Right renal pelvis (tissue), 4 donors: ENCODE data around the gene FCHSD1. TPM values are rescaled to one million over a fixed set of nuclear protein-coding genes. Genes with fewer than 3 reads are reported as not detected.

Experiments used
- DNase-seq, 4 donors: peaks; one replicate each; pipeline ENCODE4 v3.0.0-alpha.2; 2013; ENCODE audit warnings: low read depth in 4 of 4, low spot score in 3 of 4, missing footprints in 1 of 4
- polyA plus RNA-seq, 4 donors: library from polyadenylated mRNA; unstranded; fragments of 120-200 nt; gene quantifications; one replicate each; pipeline ENCODE4 v1.2.1, GENCODE V29; 2013; ENCODE audit not compliant: insufficient read length in 4 of 4

The FCHSD1 gene
- polyA plus RNA-seq, 4 donors = 11.6 to 14.3 (median 13.8) TPM

- no peak for DNase-seq
Measured at GRCh38 chr5:141674747-141675146, 23.5 kb upstream of the FCHSD1 start.

- DNase-seq = no peak
Measured at GRCh38 chr5:141672841-141673813, 21.9 kb upstream of the FCHSD1 start.

GRCh38 chr5:141672071-141672840 is 21.0 kb upstream of the FCHSD1 start:
- no peak for DNase-seq

- no peak for DNase-seq
Measured at GRCh38 chr5:141669520-141669919, 18.3 kb upstream of the FCHSD1 start.

GRCh38 chr5:141668601-141669265 is 17.5 kb upstream of the FCHSD1 start:
- no peak for DNase-seq

- DNase-seq = no peak
Measured at GRCh38 chr5:141665995-141666940, 15.1 kb upstream of the FCHSD1 start.

GRCh38 chr5:141664733-141665461 is 13.7 kb upstream of the FCHSD1 start:
- DNase-seq = peak in 3 of 4 donors; percentile 60 to 71 (median 62)

- DNase-seq = no peak
Measured at GRCh38 chr5:141663506-141663905, 12.3 kb upstream of the FCHSD1 start.

- DNase-seq = no peak
Measured at GRCh38 chr5:141662028-141662427, 10.8 kb upstream of the FCHSD1 start.

- DNase-seq = no peak
Measured at GRCh38 chr5:141657937-141658545, 6.8 kb upstream of the FCHSD1 start.

GRCh38 chr5:141657404-141657803 is 6.2 kb upstream of the FCHSD1 start:
- no peak for DNase-seq

GRCh38 chr5:141656396-141656795 is 5.2 kb upstream of the FCHSD1 start:
- DNase-seq = no peak

GRCh38 chr5:141655020-141655419 is 3.8 kb upstream of the FCHSD1 start:
- DNase-seq = no peak

GRCh38 chr5:141654298-141654697 is 3.1 kb upstream of the FCHSD1 start:
- no peak for DNase-seq

- no peak for DNase-seq
Measured at GRCh38 chr5:141651728-141652105, 499 bp upstream of the FCHSD1 start.

GRCh38 chr5:141649972-141650371 is 1.2 kb downstream of the FCHSD1 start:
- no peak for DNase-seq

GRCh38 chr5:141649056-141649688 is 2.0 kb downstream of the FCHSD1 start:
- DNase-seq = no peak

GRCh38 chr5:141647851-141648250 is 3.4 kb downstream of the FCHSD1 start:
- no peak for DNase-seq
